Activated naive CD4-positive, alpha-beta T cell treated with anti-CD3 and anti-CD28 coated beads, Interleukin-2, amount 50 U/mL, for 24 hours (primary cell): ENCODE measurements around the gene USP8.
"Not testable (repeated sequence)": the region's sequence is repeated elsewhere in the genome, so short reads cannot be mapped to it uniquely, and the experiment has no call there.

Experiments
- H3K27ac Mint-ChIP-seq: one replicate; pipeline ENCODE4 v1.8.0; 2021; ENCODE audit warnings: mild to moderate bottlenecking, mixed read lengths
- H3K27me3 Mint-ChIP-seq: one replicate; pipeline ENCODE4 v1.8.0; 2021; ENCODE audit warnings: mixed read lengths
- H3K36me3 Mint-ChIP-seq: one replicate; pipeline ENCODE4 v1.8.0; 2021; ENCODE audit warnings: mixed read lengths
- H3K4me1 Mint-ChIP-seq: one replicate; pipeline ENCODE4 v1.8.0; 2021; ENCODE audit warnings: mixed read lengths
- H3K4me3 Mint-ChIP-seq: one replicate; pipeline ENCODE4 v1.8.0; 2021; ENCODE audit warnings: mild to moderate bottlenecking, mixed read lengths
- H3K9me3 Mint-ChIP-seq: one replicate; pipeline ENCODE4 v1.8.0; 2021; ENCODE audit warnings: mixed read lengths

USP8 gene

DNA sequence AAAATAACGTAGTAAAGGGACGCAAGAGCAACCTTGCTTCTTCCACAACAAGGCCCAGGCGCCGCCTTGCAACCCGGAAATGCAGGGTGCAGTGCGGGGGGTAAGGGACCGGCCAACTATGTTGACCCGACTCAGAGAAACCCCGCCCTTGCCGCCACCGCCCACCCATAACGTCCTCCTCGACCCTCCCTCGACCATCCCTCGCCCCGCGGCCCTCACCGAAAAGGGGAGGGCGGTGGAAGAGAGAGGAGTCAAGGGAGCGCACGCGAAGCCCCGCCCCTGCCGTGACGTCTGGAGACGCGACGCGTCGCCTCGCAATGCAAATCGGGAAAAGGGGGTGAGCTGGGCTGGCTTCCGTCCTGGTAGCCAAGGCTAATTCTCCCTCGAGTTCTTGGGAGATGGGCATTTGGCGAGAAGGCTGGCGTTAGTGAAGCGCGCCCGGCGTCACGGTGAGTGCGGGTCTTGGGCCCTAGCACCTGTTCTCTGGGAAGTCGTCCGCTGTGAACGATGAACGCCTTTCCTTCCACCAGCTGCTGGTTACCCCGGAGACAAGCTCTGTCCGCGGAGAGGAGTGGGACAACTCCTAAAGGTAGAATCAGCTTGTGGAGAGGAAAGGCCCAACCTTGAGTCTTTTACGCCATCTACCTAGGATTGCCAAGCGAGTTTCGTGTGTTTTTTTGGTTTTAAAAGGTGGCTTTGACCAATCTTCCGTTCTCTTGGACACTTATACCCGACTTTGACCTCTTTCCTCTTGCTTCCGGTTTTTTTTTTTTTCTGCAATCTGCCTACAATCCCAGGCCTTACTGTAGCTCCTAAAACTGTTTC is at the start of gene USP8:
Gene USP8, plus strand, starts transcription at position 340 of the 825 bp plus-strand sequence. CDS start 14,669 bp downstream, outside the sequence.
- peaks cover 1% of the 10 kb centered on the region for H3K36me3 Mint-ChIP-seq
- peaks cover 32% of the 10 kb centered on the region for H3K4me1 Mint-ChIP-seq

DNA sequence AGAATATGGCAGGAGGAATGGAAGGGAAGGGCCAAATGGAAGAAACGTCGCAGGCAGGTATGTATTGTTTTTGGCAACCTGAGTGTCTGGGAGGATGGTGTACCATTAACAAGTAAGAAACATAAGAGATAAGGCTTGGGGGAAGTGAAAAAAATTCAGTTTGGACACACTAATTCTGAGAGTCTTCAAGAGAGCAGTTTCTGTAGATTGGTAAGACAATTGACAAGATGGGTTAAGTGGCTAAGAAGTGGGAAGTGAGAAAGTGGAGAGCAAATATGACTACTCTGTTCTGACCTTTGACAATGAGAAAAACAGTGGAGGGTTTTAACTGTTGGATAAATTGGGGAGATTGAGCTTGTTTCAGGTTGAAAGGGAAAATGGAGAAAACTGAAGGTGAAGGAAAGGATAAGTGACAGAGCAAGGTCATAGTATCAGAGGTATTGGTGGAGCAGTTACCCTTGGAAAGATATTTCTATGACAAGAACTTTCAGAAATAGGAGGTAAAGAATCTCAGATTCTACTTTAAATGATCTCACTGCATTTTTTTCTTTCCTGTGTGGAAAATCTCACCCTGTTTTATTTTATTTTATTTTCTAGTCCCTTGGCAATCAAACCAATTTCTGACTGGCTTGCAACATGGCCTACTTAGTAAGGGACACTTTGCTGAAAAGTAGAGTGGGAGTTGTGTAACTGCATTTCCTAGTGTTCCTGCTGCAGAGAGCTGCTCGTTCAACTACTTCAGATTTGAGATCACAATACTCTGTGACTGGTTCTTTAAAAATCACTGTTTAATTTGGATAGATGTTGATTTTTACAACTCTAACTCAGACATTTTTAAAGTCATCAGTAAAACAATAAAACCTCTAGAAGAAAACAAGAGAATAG is 46.1 kb upstream of the USP8 start:
- H3K27ac Mint-ChIP-seq: peak overlapping the region; percentile 5
- H3K9me3 Mint-ChIP-seq: no peaks in the 10 kb centered on the region

More for the DNA sequence above, at the start of gene USP8:
- H3K4me3 Mint-ChIP-seq: peak within 1 kb of the TSS; percentile 99
- no peaks in the 10 kb centered on the region for H3K27me3 Mint-ChIP-seq
- H3K27ac Mint-ChIP-seq: peak within 1 kb of the TSS; percentile 94
- H3K9me3 Mint-ChIP-seq: no peaks in the 10 kb centered on the region

DNA sequence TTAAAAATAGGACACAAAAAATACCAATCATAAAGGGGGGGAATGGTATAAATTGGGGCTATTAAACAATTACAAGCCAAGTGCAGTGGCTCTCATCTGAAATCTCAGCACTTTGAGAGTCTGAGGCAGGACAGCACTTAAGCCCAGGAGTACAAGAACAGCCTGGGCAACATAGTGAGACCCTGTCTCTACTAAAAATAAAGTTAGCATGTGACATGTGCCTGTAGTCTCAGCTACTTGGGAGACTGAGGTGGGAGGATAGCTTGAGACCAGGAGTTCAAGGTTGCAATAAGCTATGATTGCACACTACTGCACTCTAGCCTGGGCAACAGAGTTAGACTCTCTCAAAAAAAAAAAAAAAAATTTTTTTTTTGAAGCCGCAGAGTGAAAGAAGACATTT is 45.4 kb upstream of the USP8 start:
- Mint-ChIP-seq H3K36me3 (peaks cover 8% of the 10 kb centered on the region), H3K27ac (no peak overlapping the region), H3K9me3 (no peaks in the 10 kb centered on the region), H3K4me1 (peaks cover 8% of the 10 kb centered on the region), H3K4me3 (no peak overlapping the region), H3K27me3 (no peaks in the 10 kb centered on the region)

More for the DNA sequence above, 46.1 kb upstream of the USP8 start:
- Mint-ChIP-seq H3K36me3 (peaks cover 8% of the 10 kb centered on the region), H3K4me3 (no peak overlapping the region), H3K4me1 (peaks cover 8% of the 10 kb centered on the region), H3K27me3 (no peaks in the 10 kb centered on the region)

DNA sequence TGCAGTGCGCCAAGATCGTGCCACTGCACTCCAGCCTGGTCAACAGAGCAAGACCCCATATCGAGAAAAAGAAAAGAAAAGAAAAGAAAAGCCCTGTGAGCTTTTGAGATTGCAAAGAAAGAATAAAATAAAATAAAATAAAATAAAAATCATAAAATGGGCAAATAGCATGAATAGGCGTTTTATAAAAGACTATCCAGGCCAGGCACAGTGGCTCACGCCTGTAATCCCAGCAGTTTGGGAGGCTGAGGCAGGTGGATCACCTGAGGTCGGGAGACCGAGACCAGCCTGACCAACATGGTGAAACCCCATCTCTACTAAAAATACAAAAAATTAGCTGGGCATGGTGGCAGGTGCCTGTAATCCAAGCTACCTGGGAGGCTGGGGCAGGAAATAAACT is 44.8 kb upstream of the USP8 start:
- not testable (repeated sequence) for H3K36me3 Mint-ChIP-seq, H3K27me3 Mint-ChIP-seq, H3K27ac Mint-ChIP-seq, H3K4me3 Mint-ChIP-seq, H3K9me3 Mint-ChIP-seq, H3K4me1 Mint-ChIP-seq

DNA sequence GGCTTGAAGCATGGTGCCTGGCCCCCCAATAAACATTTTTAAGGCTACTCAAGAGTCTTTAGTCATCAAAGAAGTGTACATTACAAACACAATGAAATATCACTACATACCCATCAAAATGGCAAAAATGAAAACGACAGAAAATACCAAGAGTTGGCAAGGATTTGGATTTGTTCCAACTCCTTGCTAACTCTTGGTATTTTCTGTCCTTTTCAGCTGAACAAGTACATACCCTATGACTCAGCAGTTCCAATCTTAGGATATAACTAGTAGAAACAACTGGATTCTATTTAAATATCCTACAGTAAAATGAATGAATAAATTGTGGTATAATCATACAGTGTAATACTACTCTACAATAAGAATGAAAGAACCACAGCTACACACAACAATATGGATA is 44.1 kb upstream of the USP8 start:
- Mint-ChIP-seq H3K9me3 (no peaks in the 10 kb centered on the region), H3K4me1 (peaks cover 8% of the 10 kb centered on the region), H3K27ac (no peak overlapping the region), H3K4me3 (no peak overlapping the region), H3K27me3 (no peaks in the 10 kb centered on the region), H3K36me3 (peaks cover 8% of the 10 kb centered on the region)

DNA sequence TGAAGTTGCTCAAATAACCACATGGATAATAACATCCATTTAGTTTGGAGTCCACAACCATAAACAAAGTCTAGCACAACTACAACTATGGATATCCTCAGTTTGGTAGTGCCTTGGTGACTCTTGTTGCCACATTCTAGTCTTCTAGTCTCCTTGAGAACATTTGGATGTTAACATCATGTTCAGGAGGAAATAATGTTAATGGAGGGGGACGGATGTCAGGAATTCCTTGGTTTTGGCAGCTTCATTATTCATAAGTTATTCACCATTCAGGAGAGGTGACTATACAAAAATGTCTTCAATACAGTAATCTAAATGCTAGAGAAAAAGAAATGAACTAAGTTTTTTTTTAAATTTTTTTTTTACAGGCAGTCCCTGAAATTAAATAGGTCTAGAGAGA is 42.8 kb upstream of the USP8 start:
- H3K4me1 Mint-ChIP-seq: peaks cover 8% of the 10 kb centered on the region
- no peak overlapping the region for H3K27ac Mint-ChIP-seq
- H3K27me3 Mint-ChIP-seq: no peaks in the 10 kb centered on the region
- H3K36me3 Mint-ChIP-seq: peaks cover 8% of the 10 kb centered on the region
- H3K4me3 Mint-ChIP-seq: no peak overlapping the region
- H3K9me3 Mint-ChIP-seq: no peaks in the 10 kb centered on the region

DNA sequence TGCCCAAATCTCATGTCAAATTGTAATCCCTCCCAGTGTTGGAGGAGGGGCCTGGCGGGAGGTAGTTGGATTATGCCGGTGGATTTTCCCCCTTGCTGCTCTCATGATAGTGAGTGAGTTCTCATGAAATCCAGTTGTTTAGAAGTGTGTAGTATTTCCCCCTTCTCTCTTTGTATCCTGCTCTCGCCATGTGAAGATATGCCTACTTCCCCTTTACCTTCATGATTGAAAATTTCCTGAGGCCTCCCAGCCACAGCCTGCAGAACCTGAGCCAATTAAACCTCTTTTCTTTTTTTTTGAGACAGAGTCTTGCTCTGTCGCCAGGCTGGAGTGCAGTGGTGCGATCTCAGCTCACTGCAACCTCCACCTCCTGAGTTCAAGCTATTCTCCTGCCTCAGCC is 41.8 kb upstream of the USP8 start:
- not testable (repeated sequence) for H3K36me3 Mint-ChIP-seq, H3K4me3 Mint-ChIP-seq, H3K4me1 Mint-ChIP-seq, H3K27me3 Mint-ChIP-seq, H3K27ac Mint-ChIP-seq, H3K9me3 Mint-ChIP-seq

DNA sequence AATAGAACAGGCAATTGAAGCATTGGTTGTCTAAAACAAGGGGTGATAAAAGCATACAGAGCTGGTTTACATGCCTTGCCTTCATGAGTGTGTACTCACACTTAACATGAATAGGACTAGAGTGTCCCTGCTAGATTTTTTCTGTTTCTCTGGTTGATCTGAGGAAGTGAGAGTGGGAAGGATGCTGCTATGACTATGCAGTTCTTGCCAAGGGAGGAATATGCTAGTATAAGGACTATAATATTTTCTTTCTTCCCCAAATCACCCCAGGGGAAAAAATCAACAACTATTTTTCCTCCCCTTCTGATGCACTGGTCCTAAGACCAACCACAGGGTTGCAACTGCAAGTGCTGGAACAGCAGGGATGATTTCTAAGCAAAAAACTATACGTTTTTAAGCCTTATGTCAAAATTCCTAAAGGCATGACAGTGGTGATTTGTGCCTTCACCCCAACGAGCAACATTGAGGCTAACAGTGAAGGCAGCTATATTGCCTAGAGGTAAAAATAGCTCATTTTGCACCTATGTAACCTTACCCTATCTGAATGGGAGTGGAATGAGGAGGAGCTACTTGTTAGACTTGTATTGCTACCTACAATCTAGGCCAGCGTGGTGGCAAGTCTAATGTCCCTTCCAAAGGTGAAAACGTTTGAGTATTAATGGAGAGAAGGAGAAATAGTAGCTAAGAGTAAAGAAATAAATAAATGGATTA is 33.5 kb upstream of the USP8 start:
- no peaks in the 10 kb centered on the region for H3K4me1 Mint-ChIP-seq
- H3K9me3 Mint-ChIP-seq: no peaks in the 10 kb centered on the region
- H3K27me3 Mint-ChIP-seq: no peaks in the 10 kb centered on the region
- no peak overlapping the region for H3K4me3 Mint-ChIP-seq
- no peaks in the 10 kb centered on the region for H3K36me3 Mint-ChIP-seq
- H3K27ac Mint-ChIP-seq: no peak overlapping the region

DNA sequence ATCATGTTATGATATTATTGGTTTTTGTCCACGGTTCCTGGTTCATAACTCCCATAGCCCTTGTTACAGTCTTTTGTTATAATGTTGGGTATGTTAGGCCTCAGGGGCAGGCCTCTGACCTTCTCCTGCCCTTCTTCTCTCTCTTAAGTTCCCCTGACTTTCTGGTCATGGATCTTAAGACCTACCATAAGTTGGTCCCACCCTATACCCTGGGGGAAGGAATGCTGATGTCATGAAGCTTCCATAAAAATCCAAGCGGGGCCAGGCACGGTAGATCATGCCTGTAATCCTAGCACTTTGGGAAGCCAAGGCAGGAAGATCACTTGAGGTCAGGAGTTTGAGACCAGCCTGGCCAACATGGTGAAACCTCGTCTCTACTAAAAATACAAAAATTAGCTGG is 32.6 kb upstream of the USP8 start:
- H3K4me3 Mint-ChIP-seq, H3K27ac Mint-ChIP-seq, H3K4me1 Mint-ChIP-seq, H3K36me3 Mint-ChIP-seq, H3K27me3 Mint-ChIP-seq, H3K9me3 Mint-ChIP-seq: not testable (repeated sequence)

DNA sequence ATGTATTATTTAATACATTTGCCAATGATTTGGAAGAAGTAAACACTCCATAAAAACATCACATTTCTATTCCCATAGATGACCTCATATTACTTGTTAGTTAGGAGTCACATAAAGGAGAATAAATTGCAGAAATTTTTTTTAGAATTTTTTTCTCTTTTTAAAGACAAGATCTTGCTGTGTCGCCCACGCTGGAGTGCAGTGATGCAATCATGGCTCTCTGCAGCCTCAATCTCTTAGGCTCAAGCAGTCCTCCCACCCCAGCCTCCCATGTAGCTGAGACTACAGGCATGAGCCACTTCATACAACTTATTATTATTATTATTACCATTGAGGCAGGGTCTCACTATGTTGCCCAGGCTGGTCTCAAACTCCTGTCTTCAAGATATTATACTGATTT is 12.3 kb upstream of the USP8 start:
- Mint-ChIP-seq H3K9me3 (no peaks in the 10 kb centered on the region), H3K27me3 (no peaks in the 10 kb centered on the region), H3K4me1 (no peaks in the 10 kb centered on the region), H3K36me3 (no peaks in the 10 kb centered on the region), H3K4me3 (no peak overlapping the region), H3K27ac (no peak overlapping the region)

DNA sequence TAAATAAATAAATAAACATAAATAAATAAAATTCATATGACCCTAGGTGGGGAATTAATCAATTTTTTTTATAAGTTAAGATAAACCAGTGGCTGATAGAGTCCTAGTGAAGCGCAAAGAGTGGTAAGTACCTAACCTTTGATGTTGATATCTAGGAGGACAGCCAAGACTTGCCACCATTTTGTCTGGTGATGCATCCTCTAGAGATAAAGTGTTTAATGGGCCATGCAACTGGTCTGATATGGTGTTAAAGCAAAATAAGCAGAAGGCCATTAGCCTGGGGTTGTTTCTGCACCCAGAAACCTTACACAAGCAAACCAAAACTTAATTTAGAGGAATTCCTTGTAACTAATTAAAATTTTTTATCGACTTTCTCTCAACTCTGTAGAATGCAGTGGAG is 9.6 kb upstream of the USP8 start:
- H3K4me3 Mint-ChIP-seq: no peak overlapping the region
- H3K4me1 Mint-ChIP-seq: no peaks in the 10 kb centered on the region
- no peak overlapping the region for H3K27ac Mint-ChIP-seq
- H3K27me3 Mint-ChIP-seq: no peaks in the 10 kb centered on the region
- no peaks in the 10 kb centered on the region for H3K9me3 Mint-ChIP-seq
- H3K36me3 Mint-ChIP-seq: no peaks in the 10 kb centered on the region

DNA sequence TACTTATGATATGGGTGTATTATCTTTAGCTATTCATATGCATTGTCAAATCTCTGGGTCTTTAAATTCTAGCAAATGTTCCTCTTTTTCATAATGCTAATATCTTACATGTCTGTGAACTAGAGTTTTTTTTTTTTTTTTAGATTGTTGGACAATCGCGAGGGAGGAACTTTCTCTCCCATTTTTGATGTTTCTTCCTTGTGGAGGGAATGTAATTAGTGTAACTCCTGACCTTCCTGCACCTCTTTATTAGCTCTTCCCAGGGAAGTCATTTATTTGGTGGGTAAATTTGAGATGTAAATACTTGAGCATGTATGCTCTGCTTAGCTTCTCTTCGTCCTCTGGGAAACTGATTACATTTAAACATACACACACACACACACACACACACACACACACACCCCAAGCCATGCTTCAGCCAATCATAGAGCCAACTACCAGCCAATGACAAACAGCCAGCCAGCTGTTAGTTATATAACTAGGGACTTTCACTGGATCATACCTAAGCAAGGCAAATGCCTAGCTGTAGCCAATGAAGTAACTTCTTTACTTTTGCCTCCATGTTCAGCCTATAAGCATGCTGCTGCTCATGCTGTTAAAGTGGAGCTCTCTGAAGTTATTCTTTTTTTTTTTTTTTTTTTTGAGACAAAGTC is 8.3 kb upstream of the USP8 start:
- Mint-ChIP-seq H3K4me1 (no peaks in the 10 kb centered on the region), H3K4me3 (no peak overlapping the region), H3K27me3 (no peaks in the 10 kb centered on the region), H3K36me3 (no peaks in the 10 kb centered on the region), H3K9me3 (no peaks in the 10 kb centered on the region), H3K27ac (no peak overlapping the region)

DNA sequence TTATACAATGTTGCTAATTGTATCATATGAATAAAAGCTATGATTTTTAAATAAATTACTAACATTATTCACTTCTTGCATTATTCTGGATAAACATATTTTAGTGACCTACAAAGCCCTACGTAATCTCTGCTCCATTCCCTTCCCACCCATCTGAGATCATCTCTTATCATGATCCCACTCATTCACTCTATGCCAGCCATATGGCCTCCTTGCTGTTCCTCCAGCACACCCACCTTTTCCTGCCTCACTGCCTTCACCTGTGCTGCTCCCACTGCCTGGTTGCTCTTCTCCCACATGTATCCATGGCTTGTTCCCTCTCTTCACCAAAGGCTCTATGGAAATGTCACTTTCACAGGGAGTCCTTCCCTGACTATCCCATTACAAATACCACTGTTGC is 7.3 kb upstream of the USP8 start:
- Mint-ChIP-seq H3K4me1 (no peaks in the 10 kb centered on the region), H3K27ac (peak overlapping the region; percentile 37), H3K36me3 (no peaks in the 10 kb centered on the region), H3K9me3 (no peaks in the 10 kb centered on the region), H3K4me3 (no peak overlapping the region), H3K27me3 (no peaks in the 10 kb centered on the region)

DNA sequence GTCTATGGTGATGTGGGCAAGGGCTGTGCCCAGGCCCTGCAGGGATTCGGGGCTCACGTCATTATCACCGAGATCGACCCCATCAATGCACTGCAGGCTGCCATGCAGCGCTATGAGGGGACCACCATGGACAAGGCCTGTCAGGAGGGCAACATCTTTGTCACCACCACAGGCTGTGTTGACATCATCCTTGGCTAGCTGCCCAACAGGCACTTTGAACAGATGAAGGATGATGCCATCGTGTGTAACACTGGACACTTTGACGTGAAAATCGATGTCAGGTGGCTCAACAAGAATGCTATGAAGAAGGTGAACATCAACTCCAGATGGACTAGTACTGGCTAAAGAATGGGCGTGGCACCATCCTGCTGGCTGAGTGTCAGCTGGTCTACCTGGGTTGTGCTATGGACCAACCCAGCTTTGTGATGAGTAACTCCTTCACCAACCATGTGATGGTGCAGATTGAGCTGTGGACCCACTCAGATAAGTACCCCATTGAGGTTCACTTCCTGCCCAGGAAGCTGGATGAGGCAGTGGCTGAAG is 6.1 kb upstream of the USP8 start:
- H3K4me1 Mint-ChIP-seq: no peaks in the 10 kb centered on the region
- H3K27me3 Mint-ChIP-seq: no peaks in the 10 kb centered on the region
- no peak overlapping the region for H3K4me3 Mint-ChIP-seq
- H3K36me3 Mint-ChIP-seq: no peaks in the 10 kb centered on the region
- no peaks in the 10 kb centered on the region for H3K9me3 Mint-ChIP-seq
- no peak overlapping the region for H3K27ac Mint-ChIP-seq

DNA sequence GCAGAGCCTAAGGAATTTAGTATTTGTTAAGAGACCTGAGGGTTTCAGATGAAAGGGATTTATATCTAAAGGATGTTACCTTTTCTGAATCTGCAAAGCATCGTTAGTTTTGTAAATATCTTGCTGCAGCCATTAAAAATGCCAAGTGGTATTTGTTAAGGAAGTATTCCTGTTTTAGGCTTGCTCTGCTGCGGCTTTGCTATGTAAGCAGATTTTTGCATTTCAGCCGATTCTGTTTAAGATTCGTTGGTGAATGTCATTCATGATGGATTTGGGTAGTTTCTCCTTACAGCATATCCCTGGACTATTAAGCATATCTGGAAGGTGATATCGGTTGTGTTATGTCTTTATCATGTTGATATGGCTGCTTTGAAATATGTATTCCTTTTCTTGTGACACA is 1.0 kb downstream of the USP8 start:
- Mint-ChIP-seq H3K36me3 (peaks cover 3% of the 10 kb centered on the region), H3K27me3 (no peaks in the 10 kb centered on the region), H3K4me3 (peak overlapping the region; percentile 99), H3K4me1 (peaks cover 41% of the 10 kb centered on the region), H3K27ac (peak overlapping the region; percentile 94), H3K9me3 (no peaks in the 10 kb centered on the region)
